Stimulated activated CD4-positive, alpha-beta T cell treated with anti-CD3 and anti-CD28 coated beads, Interleukin-15, amount 100 ng/mL, for 1 hour (primary cell): ENCODE results near the gene RCHY1.

ENCODE experiments used
- DNase-seq, 2 donors: peaks; one replicate each; pipeline ENCODE4 v3.0.0-alpha.2; 2020; ENCODE audit warnings: low read depth in 1 of 2, low spot score in 1 of 2

Gene RCHY1

DNA sequence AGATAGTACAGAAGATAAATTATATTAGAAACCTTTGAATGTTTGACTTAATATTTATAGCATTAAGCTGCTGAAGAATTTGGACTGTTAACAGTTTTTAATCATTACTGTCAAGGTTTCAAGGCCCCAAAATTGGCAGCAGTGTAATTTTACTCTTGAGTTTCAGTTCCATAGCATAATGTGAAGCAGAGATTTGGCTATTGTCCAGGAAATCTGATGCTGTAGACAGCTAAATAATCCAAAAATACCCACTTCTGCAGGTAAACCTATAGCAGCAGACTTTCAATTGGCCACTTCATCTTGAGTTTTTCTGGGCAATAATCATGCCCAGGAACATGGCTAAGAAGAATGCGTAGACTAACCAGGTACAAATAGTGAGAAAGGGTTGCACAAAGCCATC, 85.0 kb downstream of the RCHY1 start:
- no peak for DNase-seq
